ENCODE measurements around the gene DNM3. TPM values are rescaled to one million over a fixed set of nuclear protein-coding genes. Genes with fewer than 3 reads are reported as not detected.

Gene DNM3
- total RNA-seq, 1 donor from 2014 or later, result 1.1 TPM

DNA sequence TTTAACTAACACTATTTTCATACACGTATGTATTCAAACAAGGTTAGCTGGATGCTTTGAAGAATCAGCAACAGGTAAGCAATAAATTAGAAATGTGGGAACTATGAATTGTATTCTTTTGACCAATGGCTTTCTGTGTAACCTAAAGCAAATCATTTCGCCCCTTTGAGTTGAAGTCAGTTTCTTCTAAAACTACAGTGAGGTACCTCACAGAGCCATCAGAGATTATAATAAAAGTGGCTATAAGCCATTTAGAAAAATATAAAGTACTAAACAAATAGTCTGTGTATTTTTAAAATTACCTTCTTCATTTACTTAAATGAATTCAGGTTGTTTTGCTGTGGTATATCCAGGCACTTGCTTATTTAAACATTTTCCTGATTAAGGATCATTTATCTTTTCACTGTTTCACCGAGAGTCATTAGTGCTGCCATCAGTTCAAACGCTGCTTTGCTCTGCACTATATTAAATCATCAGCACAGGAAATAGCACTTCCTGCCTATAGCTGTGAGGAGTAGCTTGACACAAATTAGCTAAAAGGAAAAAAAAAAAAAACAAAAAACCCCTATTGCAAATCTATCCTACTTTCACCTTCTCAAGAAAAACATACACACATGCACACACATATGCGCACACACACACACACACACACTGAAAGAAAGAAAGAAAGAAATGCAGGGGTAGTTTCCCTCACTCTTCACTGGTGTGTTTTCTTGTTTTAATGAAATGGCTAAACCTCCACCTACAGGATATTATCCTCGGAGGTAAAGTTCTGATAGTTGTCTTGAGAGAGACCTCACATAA is 539.3 kb downstream of the DNM3 start:
- Histone ChIP-seq H3F3A (ENCODE audit: low read depth) (no peaks in the 10 kb centered on the region), H4K20me1 (ENCODE audit: low read depth) (no peaks in the 10 kb centered on the region), H3K79me2 (ENCODE audit: low read depth) (no peaks in the 10 kb centered on the region), H3K4me3 (no peak overlapping the region), H3K9ac (no peak overlapping the region), H3K9me3 (ENCODE audit: low read depth) (no peaks in the 10 kb centered on the region), H3K36me3 (no peaks in the 10 kb centered on the region), H3K27me3 (no peaks in the 10 kb centered on the region), H3K4me2 (no peak overlapping the region), H3K4me1 (peaks cover 7% of the 10 kb centered on the region), H2AFZ (replicated peaks) (no peak overlapping the region), H3K27ac (no peak overlapping the region)
- no peak overlapping the region for H3K27ac Mint-ChIP-seq
- H3K36me3 Mint-ChIP-seq, result no peaks in the 10 kb centered on the region
- H3K4me3 Mint-ChIP-seq, result no peak overlapping the region
- H3K9me3 Mint-ChIP-seq, result no peaks in the 10 kb centered on the region
- H3K4me1 Mint-ChIP-seq, result peaks cover 31% of the 10 kb centered on the region
- TF ChIP-seq EZH2 (IDR thresholded peaks at IDR 0.05) (no peak), EZH2phosphoT487 (IDR thresholded peaks at IDR 0.05) (no peak)
- TF ChIP-seq, protein P1, sequence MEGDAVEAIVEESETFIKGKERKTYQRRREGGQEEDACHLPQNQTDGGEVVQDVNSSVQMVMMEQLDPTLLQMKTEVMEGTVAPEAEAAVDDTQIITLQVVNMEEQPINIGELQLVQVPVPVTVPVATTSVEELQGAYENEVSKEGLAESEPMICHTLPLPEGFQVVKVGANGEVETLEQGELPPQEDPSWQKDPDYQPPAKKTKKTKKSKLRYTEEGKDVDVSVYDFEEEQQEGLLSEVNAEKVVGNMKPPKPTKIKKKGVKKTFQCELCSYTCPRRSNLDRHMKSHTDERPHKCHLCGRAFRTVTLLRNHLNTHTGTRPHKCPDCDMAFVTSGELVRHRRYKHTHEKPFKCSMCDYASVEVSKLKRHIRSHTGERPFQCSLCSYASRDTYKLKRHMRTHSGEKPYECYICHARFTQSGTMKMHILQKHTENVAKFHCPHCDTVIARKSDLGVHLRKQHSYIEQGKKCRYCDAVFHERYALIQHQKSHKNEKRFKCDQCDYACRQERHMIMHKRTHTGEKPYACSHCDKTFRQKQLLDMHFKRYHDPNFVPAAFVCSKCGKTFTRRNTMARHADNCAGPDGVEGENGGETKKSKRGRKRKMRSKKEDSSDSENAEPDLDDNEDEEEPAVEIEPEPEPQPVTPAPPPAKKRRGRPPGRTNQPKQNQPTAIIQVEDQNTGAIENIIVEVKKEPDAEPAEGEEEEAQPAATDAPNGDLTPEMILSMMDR (IDR thresholded peaks at IDR 0.05), result no peak
- no peak for DNase-seq (ENCODE audit: low spot score)
- peaks cover 2% of the 10 kb centered on the region for H3K27me3 Mint-ChIP-seq (ENCODE audit: insufficient read depth, low read depth)

DNA sequence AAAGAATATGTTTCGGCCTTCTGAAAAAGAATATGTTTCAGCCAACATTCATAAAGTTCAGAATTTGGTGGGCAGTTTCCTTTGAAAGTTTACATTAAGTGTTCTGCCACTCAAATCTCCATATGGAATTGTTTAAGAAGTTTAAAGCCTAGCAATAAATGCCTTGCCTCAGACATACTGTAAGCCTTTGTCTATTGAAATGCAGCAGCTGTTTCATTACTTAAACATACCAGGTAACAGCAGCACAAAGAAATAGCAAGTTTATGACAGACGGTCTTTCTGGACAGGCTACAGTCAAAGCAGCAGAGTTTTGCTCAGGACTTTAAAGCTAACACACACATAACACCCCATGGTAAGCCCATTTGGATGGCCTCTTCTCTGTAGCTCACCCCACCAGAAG is 540.6 kb downstream of the DNM3 start:
- no peaks in the 10 kb centered on the region for H3K79me2 ChIP-seq (ENCODE audit: low read depth)
- H3K27ac ChIP-seq, result no peak overlapping the region
- H3K27me3 ChIP-seq, result no peaks in the 10 kb centered on the region
- no peak overlapping the region for H3K9ac ChIP-seq
- no peaks in the 10 kb centered on the region for H3F3A ChIP-seq (ENCODE audit: low read depth)
- TF ChIP-seq EZH2 (IDR thresholded peaks at IDR 0.05) (no peak), EZH2phosphoT487 (IDR thresholded peaks at IDR 0.05) (no peak)
- TF ChIP-seq, protein P1 (IDR thresholded peaks at IDR 0.05), result no peak
- H3K9me3 ChIP-seq (ENCODE audit: low read depth), result no peaks in the 10 kb centered on the region
- no peaks in the 10 kb centered on the region for H3K36me3 ChIP-seq
- H4K20me1 ChIP-seq (ENCODE audit: low read depth), result no peaks in the 10 kb centered on the region
- Mint-ChIP-seq H3K27me3 (ENCODE audit: insufficient read depth, low read depth) (peaks cover 2% of the 10 kb centered on the region), H3K4me1 (peaks cover 31% of the 10 kb centered on the region), H3K4me3 (no peak overlapping the region), H3K9me3 (no peaks in the 10 kb centered on the region), H3K36me3 (no peaks in the 10 kb centered on the region), H3K27ac (peak overlapping the region; percentile 78)
- H2AFZ ChIP-seq (replicated peaks), result no peak overlapping the region
- peaks cover 7% of the 10 kb centered on the region for H3K4me1 ChIP-seq
- no peak overlapping the region for H3K4me3 ChIP-seq
- no peak overlapping the region for H3K4me2 ChIP-seq
- no peak for DNase-seq (ENCODE audit: low spot score)

DNA sequence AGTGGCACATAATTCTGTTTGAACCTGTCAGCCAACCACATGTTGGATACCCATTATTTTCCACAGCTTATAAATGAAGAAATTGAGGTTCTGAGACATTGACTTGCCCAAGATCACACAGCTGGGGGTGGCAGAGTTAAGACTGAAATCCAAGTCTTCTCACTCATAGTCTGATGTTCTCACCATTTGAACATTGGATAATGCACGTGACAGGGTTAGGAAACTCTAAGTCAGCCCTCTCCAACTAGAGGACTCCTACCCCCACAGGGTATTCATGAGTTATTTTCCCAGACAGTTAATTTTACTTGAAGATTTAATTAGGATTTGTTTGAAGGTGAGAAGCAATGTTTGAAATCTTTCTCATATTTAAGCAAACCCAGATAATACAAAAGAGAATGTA is 541.1 kb downstream of the DNM3 start:
- Mint-ChIP-seq H3K9me3 (no peaks in the 10 kb centered on the region), H3K4me3 (no peak overlapping the region), H3K36me3 (no peaks in the 10 kb centered on the region), H3K27ac (peak overlapping the region; percentile 78), H3K27me3 (ENCODE audit: insufficient read depth, low read depth) (peaks cover 5% of the 10 kb centered on the region), H3K4me1 (peaks cover 31% of the 10 kb centered on the region)
- Histone ChIP-seq H2AFZ (replicated peaks) (no peak overlapping the region), H3K79me2 (ENCODE audit: low read depth) (no peaks in the 10 kb centered on the region), H3K27me3 (no peaks in the 10 kb centered on the region), H3F3A (ENCODE audit: low read depth) (no peaks in the 10 kb centered on the region), H3K9ac (no peak overlapping the region), H4K20me1 (ENCODE audit: low read depth) (no peaks in the 10 kb centered on the region), H3K9me3 (ENCODE audit: low read depth) (no peaks in the 10 kb centered on the region), H3K4me2 (no peak overlapping the region), H3K4me3 (no peak overlapping the region), H3K36me3 (no peaks in the 10 kb centered on the region), H3K4me1 (peaks cover 7% of the 10 kb centered on the region), H3K27ac (no peak overlapping the region)
- TF ChIP-seq EZH2 (IDR thresholded peaks at IDR 0.05), result no peak
- TF ChIP-seq, protein P1 (IDR thresholded peaks at IDR 0.05), result no peak
- no peak for TF ChIP-seq EZH2phosphoT487 (IDR thresholded peaks at IDR 0.05)
- no peak for DNase-seq (ENCODE audit: low spot score)

Data from neural progenitor cell (in vitro differentiated cells).